ENCODE data around the gene UGT1A10.
"Not testable (repeated sequence)": the region's sequence is repeated elsewhere in the genome, so short reads cannot be mapped to it uniquely, and the experiment has no call there.

The UGT1A10 gene

GRCh38 chr2:233743464-233744259 is 107.4 kb downstream of the UGT1A10 start:
- DNase-seq (ENCODE audit: low read depth): no peak

DNA sequence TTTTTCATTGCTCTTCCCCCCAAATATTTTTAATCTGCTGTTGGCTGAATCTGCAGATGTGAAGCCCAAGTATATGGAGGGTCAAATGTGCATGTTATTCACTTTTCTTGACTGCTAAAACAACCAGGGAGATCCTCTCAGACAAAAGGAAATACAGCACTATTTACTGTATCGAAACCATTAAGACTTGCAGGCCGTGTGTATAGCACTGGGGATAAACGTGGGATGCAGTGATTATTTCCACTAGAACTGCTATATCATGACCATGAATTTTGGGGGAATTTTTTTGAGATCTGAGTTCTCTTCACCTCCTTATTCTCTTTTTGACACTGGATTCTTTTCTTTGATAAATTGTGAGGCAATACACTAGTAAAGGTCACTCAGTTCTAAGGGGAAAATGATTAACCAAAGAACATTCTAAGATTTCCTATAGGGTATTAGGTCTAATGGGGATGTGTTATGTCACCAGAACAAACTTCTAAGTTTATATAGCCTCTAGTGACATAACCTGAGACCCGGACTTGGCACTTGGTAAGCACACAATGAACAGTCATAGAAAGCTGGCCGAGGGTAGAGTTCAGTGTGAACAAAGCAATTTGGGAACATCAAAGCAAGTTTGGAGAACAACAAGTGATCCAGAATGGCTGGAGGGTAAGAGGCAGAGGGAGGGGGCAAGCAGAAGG is 109.0 kb downstream of the UGT1A10 start:
- no peak for DNase-seq (ENCODE audit: low read depth)

DNA sequence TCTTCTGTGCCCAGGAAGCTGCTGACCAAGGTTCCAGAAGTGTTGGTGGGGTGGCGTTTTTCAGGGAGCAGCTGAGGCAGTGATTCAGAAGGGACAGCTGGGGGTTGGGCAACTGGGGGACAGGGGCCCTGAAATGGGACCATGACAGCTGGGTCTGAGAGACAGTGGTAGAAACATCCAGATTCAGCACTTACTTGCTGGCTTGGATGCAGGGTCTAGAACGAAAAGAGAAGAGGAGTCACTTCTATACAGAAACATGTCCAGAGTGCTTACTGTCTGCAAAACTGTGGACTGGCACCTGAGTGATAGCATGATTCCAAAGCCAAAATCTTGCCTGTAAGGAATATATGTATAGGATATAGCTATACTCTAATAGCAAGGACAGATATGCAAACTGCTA is 109.6 kb downstream of the UGT1A10 start:
- DNase-seq (ENCODE audit: low read depth): not testable (repeated sequence)

DNA sequence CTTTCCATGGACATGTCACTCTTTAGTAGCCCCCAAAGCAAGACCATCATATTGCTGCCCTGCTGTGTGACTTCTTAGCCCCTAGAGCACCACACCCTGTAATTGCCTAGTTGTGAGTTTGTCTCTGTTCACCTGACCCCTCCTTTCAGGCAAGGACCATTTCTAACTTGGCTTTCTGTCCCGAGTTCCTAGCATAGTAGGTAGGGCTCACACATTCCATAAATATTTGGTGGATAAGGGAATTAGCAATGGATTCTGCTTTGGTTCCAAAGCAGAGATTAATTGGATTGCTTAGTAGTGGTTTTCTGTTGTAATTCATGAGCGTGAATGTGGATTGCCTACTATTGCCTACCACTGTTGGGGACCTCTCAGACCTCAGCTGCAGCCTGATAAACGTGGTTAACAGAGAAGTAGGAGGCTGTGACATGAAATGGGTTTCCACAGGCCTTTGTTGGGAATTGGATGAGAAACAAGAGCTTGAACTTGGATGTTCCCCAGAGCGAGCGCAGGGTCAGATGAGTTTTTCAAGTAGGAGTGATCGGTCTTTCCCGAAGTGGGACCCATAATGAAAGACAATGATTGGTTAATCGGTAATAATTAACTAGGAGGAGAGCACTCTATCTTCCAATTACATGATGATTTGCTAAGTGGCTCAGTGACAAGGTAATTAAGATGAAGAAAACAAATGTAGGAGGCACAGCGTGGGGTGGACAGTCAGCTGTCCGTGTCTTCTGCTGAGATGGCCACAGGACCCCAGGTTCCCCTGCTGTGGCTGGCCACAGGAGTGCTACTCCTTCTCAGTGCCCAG is 110.4 kb downstream of the UGT1A10 start:
- DNase-seq (ENCODE audit: low read depth): no peak

GRCh38 chr2:233747283-233747544 is 111.0 kb downstream of the UGT1A10 start:
- no peak for DNase-seq (ENCODE audit: low read depth)

DNA sequence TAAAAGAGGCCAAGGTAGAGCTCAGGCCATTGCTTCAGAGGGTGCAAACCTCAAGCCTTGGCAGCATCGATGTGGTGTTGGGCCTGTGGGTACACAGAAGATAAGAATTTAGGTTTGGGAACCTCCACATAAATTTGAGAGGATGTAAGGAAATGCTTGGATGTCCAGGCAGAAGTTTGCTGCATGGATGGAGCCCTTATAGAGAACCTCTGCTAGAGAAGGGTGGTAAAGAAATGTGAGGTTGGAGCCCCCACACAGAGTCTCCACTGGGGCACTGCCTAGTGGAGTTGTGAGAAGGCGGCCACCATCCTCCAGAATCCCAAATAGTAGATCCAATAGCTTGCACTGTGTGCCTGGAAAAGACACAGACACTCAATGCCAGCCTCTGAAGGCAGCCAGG is 114.4 kb downstream of the UGT1A10 start:
- not testable (repeated sequence) for DNase-seq (ENCODE audit: low read depth)

DNA sequence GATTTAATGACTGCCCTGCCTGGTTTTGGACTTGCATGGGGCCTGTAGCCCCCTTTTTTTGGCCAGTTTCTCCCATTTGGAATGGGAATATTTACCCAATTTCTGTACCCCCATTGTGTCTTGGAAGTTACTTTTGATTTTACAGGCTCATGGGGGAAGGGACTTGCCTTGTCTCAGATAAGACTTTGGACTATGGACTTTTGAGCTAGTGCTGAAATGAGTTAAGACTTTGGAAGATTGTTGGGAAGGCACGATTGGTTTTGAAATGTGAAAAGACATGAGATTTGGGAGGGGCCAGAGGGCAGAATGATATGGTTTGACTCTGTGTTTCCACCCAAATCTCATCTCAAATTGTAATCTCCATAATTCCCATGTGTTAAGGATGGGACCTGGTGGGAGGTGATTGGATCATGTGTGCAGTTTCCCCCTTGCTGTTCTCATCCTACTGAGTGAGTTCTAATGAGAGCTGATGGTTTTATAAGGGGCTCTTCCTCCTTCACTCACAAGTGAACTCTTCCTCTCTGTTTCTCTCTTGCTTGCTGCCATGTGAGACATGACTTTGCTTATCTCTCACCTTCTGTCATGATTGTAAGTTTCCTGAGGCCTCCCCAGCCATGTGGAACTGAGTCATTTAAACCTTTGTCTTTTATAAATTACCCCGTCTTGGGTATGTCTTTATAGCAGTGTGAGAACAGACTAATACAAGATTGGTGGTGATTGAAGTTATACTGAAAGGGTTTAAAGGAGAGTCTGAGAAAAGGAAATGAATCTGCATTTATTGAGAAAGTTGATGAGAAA is 115.2 kb downstream of the UGT1A10 start:
- DNase-seq (ENCODE audit: low read depth): not testable (repeated sequence)

DNA sequence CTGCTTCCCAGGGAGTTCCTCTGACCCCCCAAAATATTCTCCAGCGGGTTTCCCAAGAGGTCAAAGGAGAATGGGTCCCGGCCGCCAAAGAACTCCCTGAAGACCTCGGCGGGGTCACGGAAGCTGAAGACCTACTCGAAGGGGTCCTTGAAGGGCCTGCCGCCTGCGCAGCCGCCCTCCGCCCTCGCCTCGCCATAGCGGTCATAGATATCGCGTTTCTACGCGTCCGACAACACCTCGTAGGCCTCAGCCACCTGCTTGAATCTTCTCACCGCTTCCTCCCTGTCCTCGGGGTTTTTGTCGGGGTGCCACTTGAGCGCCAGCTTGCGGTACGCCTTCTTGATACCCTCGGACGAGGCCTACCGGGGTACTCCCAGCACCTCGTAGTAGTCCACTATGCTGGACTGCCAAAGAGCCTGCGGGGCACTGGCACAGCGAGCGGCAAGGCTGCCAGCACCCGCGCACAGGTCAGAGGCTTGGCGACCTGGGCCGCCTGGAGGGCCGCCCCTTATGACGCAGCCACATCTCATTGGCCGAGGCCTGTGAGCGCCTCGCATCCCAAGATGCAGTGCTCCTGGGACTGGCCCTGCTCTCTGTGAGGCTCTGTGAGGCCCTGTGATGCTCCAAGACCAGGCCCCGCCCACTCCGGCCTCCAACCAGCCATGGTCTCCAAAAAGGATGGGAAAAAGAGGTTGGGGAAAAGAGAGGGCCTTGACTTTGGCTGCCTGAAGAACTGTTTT is 118.8 kb downstream of the UGT1A10 start:
- no peak for DNase-seq (ENCODE audit: low read depth)

DNA sequence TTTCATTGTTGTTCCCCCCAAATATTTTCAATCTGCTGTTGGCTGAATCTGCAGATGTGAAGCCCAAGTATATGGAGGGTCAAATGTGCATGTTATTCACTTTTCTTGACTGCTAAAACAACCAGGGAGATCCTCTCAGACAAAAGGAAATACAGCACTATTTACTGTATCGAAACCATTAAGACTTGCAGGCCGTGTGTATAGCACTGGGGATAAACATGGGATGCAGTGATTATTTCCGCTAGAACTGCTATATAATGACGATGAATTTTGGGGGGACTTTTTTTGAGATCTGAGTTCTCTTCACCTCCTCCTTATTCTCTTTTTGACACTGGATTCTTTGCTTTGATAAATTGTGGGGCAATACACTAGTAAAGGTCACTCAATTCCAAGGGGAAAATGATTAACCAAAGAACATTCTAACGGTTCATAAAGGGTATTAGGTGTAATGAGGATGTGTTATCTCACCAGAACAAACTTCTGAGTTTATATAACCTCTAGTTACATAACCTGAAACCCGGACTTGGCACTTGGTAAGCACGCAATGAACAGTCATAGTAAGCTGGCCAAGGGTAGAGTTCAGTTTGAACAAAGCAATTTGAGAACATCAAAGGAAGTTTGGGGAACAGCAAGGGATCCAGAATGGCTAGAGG is 120.3 kb downstream of the UGT1A10 start:
- DNase-seq (ENCODE audit: low read depth): no peak

DNA sequence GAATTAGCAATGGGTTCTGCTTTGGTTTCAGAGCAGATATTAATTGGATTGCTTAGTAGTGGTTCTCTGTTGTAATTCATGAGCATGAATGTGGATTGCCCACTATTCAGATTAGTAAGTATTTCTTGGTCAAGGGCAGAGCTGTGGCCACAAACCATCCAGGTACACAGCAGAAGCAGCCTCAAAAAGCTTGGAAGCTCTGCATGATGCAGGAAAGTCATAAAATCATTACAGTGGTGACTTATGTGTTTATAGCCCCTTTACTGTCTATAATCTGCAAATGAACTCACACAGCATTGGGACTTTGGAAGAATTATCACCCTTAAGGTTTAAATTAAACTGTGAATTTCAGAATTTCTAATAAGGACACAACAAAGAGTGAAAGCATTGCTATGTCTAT is 121.9 kb downstream of the UGT1A10 start:
- no peak for DNase-seq (ENCODE audit: low read depth)

GRCh38 chr2:233758849-233759248 is 122.6 kb downstream of the UGT1A10 start:
- DNase-seq (ENCODE audit: low read depth): no peak

GRCh38 chr2:233760043-233760442 is 123.8 kb downstream of the UGT1A10 start, which contains the start of gene UGT1A1:
UGT1A1 (plus strand) TSS chr2:233760270; CDS start chr2:233760288, 18 bp downstream.
- no peak for DNase-seq (ENCODE audit: low read depth)

GRCh38 chr2:233761040-233761769 is 125.0 kb downstream of the UGT1A10 start:
- DNase-seq (ENCODE audit: low read depth): no peak

DNA sequence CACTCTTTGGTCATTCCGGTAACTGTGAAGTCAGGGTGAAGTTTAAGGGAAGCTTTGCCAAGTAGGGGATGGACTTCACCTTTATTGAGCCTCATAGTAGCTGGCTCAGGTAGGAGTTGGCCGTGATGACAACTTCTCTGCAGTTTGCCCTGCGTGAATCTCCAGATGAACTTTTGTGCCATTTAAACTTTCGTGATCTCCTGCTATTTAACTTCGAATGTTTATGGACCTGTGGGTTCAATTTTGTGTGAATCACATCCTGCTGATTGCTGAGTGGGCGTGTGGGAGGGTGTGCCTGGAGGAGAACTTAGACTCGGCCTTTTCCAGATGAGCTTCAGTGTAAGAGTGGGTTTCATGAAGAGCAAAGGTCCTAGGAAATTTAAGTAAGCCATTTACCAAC is 128.0 kb downstream of the UGT1A10 start:
- DNase-seq (ENCODE audit: low read depth): no peak

DNA sequence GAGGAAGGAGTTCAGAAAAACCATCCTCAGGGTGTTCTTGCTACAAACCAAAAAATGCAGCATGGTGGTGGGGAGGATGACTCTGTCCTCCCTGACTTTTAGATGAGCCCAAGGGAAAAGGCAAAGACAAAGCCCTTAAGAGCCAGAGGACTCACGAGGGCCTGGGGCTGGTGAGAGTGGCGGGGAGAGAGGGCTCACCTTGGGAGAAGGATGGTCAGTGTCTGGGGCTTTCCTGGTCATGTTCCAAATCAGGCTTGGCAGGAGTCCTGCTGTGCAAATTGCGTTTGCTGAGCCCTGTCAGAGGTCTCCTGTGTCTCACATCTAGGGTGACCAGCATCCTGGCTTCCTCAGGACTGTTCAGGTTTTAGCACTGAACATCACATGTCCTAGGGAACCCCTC is 128.5 kb downstream of the UGT1A10 start:
- no peak for DNase-seq (ENCODE audit: low read depth)

DNA sequence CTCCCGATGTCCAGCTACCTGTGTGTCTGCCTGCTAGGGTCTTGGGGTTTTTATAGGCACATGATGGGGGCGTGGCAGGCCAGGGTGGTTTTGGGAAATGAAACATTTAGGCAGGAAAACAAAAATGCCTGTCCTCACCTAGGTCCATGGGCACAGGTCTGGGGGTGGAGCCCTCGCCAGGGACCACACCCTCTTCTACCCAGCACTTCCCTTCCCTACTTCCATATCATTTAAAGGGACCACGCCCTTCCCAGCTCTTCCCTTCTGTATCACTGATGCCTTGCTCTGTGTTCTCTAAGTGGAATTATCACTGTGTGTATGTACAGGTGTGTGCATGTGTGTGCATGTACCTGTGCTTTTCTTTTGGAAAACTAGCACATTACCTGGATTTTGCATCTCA is 130.2 kb downstream of the UGT1A10 start:
- DNase-seq (ENCODE audit: low read depth): no peak

DNA sequence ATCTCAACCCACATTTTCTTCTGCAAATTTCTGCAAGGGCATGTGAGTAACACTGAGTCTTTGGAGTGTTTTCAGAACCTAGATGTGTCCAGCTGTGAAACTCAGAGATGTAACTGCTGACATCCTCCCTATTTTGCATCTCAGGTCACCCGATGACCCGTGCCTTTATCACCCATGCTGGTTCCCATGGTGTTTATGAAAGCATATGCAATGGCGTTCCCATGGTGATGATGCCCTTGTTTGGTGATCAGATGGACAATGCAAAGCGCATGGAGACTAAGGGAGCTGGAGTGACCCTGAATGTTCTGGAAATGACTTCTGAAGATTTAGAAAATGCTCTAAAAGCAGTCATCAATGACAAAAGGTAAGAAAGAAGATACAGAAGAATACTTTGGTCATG is 131.8 kb downstream of the UGT1A10 start:
- no peak for DNase-seq (ENCODE audit: low read depth)

DNA sequence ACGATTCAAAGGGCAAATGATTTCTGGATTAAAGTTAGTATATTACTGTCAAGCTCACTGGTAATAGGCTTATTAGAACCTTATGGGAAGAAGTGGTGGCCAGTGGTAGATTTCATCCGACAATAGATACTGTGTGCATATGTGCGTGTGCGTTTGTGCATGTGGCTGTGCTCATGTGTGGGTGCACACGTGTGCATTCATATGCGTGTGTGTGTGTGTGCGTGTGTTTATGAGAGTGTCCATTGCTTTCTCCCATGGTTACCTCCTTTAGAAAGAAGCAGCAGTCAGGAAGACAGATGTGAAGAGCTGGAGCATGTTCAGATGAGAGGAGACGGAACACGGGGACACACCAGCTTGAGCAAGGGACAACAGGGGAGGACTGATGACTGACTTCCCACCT is 133.0 kb downstream of the UGT1A10 start:
- DNase-seq (ENCODE audit: low read depth): no peak

DNA sequence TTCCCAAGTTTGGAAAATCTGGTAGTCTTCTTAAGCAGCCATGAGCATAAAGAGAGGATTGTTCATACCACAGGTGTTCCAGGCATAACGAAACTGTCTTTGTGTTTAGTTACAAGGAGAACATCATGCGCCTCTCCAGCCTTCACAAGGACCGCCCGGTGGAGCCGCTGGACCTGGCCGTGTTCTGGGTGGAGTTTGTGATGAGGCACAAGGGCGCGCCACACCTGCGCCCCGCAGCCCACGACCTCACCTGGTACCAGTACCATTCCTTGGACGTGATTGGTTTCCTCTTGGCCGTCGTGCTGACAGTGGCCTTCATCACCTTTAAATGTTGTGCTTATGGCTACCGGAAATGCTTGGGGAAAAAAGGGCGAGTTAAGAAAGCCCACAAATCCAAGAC is 135.9 kb downstream of the UGT1A10 start:
- no peak for DNase-seq (ENCODE audit: low read depth)

- DNase-seq (ENCODE audit: low read depth): no peak
Observed at GRCh38 chr2:233772583-233772982, 136.3 kb downstream of the UGT1A10 start.

Data from CMK (cell line).